CD4-positive, alpha-beta T cell treated with Interleukin-10 for 1 hour (primary cell): ENCODE data around the gene TPK1.

Experiments used
- DNase-seq: peaks from one replicate; pipeline ENCODE4 v3.0.0-alpha.2; 2020

TPK1 gene

DNA sequence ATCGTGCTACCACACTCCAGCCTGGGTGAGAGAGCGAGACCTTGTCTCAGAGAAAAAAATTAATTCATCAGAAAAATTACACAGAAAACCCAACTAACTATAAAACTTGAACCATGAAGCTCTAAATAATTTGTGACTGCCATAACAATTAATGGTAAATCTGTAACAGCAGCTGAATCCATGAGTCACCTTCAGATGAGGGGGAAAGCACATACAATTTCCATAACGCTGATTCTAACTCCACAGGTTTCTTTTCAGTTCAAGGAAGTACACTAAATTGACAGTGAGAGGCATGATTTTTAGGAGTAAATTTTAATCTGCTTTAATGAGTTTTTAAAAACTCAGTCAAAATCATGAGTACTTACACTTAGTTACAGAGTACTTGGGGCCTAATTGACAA is 312.2 kb downstream of the TPK1 start:
- DNase-seq: no peak

DNA sequence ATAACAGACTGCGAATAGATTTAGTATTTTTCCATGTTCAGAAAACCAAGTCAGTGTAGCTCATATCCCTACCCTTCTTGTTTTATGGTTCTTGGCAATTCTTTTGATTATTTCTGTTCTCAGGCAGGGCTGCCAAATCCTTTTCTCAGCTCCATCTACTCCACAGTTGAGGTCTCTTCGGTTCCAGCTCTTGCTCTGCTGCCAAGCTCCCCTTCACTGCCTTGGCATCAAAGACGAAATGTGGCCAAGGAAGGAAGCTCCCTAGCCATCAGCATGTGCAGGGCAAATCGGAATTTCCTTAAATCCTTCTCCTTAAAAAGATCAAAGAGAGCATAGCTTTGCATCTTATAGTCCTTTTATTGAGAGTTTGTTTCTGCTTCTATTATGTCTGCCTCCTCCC is 315.9 kb downstream of the TPK1 start:
- DNase-seq: no peak

DNA sequence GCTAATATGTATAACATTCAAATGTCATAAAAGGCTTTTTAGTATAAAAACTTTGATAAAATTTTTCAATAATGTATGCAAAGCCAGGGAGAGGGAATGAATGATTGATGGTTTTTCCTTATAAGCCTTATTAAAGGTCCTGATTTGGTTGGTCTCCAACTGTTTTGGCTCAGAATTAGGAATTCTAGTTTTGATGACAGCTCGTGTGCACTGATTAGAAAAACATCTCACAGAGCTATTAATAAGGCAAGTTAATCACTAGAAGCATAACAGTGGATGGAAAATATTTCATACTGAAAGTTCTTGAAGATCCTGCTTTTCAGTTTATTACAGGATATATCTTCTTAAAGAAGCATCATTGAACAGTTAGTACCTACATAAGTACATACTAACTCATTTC is 317.5 kb downstream of the TPK1 start:
- no peak for DNase-seq

DNA sequence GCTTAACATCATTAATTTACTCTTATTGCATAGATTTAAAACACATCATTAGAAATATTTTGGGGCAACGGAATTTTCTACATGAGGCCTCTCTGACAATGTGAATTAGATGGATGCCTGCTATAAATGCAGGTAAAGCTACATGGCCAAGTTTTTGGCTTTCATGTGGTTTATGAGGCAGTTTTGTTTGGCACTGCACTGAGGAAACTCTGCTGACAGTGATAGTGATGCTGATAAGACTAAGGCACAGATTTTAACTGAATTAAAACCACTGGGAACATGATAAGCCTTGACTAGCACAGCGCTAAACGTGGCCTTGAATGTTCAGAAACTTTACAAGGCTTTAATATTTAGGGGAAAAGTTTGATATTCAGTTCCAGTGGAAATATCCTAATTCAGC is 318.1 kb downstream of the TPK1 start:
- peak; percentile 20 for DNase-seq

GRCh38 chr7:144516729-144517525 is 318.9 kb downstream of the TPK1 start:
- no peak for DNase-seq

DNA sequence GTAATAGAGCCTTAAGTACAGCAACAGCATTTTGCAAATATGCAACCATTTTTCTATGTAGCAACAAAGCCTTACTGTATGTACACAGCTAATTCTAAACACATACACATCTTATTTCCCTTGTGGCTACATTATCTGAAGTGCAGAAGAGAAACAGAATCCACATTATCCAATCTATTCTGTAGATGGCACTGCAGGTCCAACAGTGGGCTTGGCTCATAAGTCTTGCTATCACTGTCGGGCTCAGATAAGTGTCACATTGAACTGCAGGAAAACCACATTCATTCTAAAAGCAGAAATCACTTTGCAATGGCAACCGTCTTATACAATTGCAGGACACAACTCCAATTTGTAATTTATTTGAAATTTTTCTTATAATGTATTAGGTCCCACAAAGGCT is 322.5 kb downstream of the TPK1 start:
- DNase-seq: peak; percentile 4

DNA sequence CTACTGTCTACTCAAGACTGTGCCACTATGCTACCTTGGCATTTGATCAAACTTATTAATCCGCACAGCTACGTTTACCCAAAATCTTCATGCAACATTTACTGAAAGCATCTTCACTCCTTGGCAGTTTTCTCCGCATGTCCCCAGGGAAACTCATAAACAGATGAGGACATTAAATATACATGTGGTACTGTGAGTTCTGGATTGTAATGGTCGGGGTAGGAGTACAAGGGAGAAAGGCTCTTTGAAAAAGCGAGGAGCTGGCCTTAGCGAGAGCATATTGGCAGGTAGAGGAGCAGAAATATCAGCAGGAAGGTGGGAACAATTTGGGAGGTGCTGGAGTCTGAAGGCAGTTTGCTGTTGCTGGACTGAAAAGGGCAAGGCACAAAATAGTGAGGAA is 325.2 kb downstream of the TPK1 start:
- no peak for DNase-seq

- no peak for DNase-seq
These were observed 327.2 kb downstream of the TPK1 start for GRCh38 chr7:144508702-144509101.

DNA sequence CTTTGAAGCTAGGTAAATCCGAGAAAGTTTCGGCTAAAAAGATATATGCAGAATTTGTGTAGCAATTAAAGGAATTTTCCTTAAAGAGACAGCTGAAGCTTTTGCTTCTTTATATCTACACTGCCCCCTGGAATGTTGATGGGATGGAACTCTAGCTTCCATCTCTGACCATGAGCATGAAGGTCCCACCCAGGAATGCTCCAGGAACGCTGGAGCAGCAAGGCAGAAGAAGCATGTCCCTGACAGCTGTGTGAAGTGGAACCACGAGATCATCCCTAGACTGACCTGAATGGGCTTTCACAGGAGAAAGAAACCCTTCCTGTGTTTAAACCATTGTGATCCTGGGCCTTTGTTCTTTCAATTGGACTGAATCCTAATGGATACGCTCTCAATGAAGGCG is 332.6 kb downstream of the TPK1 start:
- no peak for DNase-seq

GRCh38 chr7:144500225-144500624 is 335.6 kb downstream of the TPK1 start:
- DNase-seq: no peak

GRCh38 chr7:144497282-144497681 is 338.6 kb downstream of the TPK1 start:
- no peak for DNase-seq

- DNase-seq: no peak
These were observed 341.5 kb downstream of the TPK1 start for GRCh38 chr7:144494355-144494754.

DNA sequence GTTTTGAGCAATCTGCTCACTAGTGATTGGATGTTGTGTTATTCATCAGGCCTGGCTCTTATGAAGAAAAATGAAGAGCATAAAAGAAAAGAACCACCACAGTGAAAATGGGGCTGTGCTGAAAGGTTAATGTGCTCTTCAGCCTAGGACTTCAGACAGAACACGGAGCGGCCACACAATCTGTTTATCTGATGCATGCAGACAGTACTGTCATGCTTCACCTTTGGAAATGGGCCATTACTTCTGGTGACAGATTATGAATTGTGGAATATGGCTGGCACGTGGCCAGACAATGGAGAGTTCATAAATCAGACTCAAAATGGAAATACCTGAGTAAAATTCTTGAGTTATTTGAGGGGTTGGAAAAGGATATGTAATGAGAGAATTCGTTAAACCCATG is 346.3 kb downstream of the TPK1 start:
- DNase-seq: no peak

GRCh38 chr7:144488977-144489376 is 346.9 kb downstream of the TPK1 start:
- DNase-seq: no peak

DNA sequence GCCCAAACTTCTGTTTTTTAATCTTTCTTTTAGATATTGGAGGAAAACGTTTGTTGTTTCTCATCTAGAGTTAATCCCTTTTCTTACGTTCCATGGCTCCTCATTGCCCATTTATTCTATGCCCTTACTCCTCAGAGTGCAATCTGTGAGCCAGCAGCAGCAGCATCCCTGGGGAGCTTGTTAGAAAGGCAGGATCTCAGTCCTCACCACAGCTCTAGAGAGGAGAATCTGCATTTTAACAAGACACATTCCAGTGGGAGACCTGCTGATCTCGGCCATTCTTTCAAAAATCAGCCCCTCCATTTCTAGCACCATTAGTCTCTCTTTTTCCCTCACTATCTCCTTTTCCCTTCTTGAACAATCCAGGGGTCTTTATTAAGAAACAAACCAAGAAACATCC is 348.0 kb downstream of the TPK1 start:
- no peak for DNase-seq

- no peak for DNase-seq
These were observed 351.4 kb downstream of the TPK1 start for GRCh38 chr7:144484445-144484844.

GRCh38 chr7:144483189-144483588 is 352.7 kb downstream of the TPK1 start:
- no peak for DNase-seq

- DNase-seq: no peak
These were observed 354.0 kb downstream of the TPK1 start for GRCh38 chr7:144481833-144482232.

GRCh38 chr7:144477348-144477747 is 358.5 kb downstream of the TPK1 start:
- no peak for DNase-seq

- DNase-seq: no peak
These were observed 360.8 kb downstream of the TPK1 start for GRCh38 chr7:144474800-144475615.

GRCh38 chr7:144474363-144474762 is 361.5 kb downstream of the TPK1 start:
- no peak for DNase-seq

- no peak for DNase-seq
These were observed 361.9 kb downstream of the TPK1 start for GRCh38 chr7:144473908-144474307.

DNA sequence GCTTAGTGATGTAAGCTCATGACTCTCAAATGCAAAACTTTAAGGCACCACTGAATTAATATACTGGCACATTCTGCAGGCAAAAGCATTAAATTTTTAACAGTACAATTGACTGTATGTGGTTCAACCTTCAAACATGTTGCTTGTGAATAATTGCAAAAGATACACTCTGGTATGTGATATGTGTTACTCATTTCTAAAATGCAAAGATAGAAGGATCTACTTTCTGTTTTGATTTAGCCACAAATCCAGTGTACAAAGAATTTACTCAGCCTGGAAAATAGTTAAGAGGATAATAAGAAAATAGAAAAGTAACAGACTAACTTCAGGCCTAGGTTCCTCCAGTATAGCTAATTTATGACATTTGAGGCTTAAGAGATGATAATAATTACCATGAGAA is 365.8 kb downstream of the TPK1 start:
- DNase-seq: no peak

GRCh38 chr7:144468990-144469732 is 366.7 kb downstream of the TPK1 start:
- DNase-seq: no peak
